NCI-H2227 (cell line): ENCODE results near the gene GAB2.

ENCODE experiments used
- DNase-seq: peaks from one replicate; lab custom pipeline; 2025; ENCODE audit not compliant: unreplicated experiment; lab: John Stamatoyannopoulos, UW

The GAB2 gene

DNA sequence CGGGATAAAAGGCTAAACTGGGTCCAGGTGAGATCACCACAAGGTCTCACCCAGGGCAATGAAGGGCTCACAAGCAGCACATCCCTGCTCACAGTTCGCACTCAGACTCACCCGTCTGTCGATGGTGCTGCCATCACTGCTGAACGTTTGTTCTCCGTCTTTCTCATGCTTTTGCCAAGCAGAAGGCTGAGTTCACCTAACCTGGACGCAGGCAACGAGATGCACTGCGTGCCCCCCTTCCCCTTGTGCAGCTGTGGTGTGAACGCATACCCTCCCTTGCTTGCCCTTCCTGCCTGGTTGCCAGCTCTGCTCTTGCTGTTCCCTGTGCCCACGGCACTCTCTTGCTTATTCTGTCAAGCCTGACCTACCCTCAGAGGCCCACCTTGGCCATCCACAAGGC lies 247.2 kb downstream of the GAB2 start:
- DNase-seq = no peak

DNA sequence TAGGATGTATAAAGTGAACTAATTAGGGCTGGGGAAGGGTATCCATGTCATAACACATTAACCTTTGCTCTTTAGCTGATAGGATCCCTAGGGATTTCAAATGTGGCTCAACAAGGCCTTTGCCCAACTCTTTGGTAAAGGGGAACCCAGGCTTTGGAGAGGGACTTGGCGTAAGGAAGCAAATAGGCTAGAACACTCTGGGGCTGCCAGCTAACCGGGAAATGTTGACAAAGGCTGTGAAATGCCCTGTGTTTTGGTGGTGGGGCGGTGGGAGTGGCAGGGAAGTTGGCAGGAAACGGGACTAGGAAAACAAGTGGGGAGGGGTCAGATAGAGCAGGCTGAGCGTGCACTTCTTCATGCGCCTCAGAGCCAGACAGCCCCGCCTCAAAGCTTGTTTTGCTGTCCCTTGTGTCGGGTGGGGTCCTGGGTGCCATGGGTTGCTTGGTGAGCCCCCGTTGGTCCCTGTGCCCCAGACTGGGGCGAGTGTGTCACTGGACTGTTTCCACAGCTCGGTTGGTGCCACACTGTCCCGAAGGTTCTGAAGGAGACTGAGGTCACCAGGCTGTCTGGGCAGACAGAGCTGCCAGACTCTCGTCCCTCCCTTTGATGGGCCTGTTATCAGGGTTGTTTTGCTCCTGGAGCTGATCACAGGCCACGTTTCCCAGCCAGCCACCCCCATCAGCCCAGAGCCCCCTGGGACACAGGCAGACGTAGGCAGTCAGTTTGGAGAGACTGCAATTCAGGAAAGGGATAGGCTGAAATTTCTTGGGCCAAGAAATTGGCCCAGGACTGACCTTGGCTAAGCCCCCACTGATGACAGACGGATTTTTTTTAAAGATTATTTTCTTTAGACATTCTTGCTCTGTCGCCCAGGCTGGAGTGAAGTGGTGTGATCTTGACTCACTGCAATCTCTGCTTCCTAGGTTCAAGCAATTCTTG lies 248.8 kb downstream of the GAB2 start:
- DNase-seq = no peak

DNA sequence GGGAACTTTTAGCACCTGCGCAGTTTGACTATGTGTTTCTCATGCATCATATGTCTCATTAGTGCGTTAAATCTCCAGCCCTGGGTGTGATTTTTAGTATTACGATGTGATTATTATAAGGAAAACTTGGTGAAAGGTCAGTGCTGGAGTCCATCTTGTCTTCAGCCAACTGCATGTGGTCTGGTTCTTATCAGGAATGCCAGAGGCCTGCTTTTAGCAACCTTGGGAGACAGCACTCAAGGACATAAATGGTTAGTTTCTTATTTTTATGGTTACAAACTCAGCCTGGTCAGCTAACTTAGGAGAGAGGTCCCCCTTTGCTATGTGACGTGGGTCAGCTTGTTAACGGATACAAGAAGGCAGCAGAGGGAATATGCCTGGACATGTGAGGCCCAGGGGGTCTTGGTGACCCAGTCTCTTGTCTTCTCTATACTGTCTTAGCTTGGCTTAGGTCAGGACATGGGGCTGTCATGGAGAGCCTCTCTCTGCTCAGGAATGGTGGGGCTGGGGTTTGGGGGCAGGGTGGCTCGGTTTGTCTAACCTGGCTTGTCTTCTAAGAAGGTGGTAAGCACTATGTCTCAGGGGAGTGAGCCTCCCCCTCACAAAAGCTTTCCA lies 250.7 kb downstream of the GAB2 start:
- no peak for DNase-seq
